Mucosa of rectum (tissue), 2 donors: ENCODE data around the gene CARD16.

Experiments used
- H3K27ac ChIP-seq, 2 donors: one replicate each; pipeline ENCODE4 v1.7.0; 2013; ENCODE audit warnings: inconsistent platforms in 2 of 2, low read depth in 2 of 2, low read length in 2 of 2
- H3K27me3 ChIP-seq, 2 donors: one replicate each; pipeline ENCODE4 v1.7.0; 2013; ENCODE audit warnings: low read length in 2 of 2; ENCODE audit not compliant: control insufficient read depth in 2 of 2, insufficient read depth in 2 of 2
- H3K36me3 ChIP-seq, 2 donors: one replicate each; pipeline ENCODE4 v1.7.0; 2013; ENCODE audit warnings: low read length in 2 of 2; ENCODE audit not compliant: control insufficient read depth in 2 of 2, insufficient read depth in 2 of 2
- H3K4me1 ChIP-seq, 2 donors: one replicate each; pipeline ENCODE4 v1.7.0; 2013; ENCODE audit warnings: low read length in 2 of 2, mild to moderate bottlenecking in 1 of 2; ENCODE audit not compliant: control insufficient read depth in 2 of 2, insufficient read depth in 2 of 2
- H3K4me3 ChIP-seq, 2 donors: one replicate each; pipeline ENCODE4 v1.7.0; 2013; ENCODE audit warnings: low read length in 2 of 2
- H3K9ac ChIP-seq, 2 donors: one replicate each; pipeline ENCODE4 v1.7.0; 2013; ENCODE audit warnings: low read length in 2 of 2, low read depth in 1 of 2, mild to moderate bottlenecking in 1 of 2
- H3K9me3 ChIP-seq, 2 donors: one replicate each; pipeline ENCODE4 v1.7.0; 2013; ENCODE audit warnings: low read length in 2 of 2; ENCODE audit not compliant: control insufficient read depth in 2 of 2
- donor health status: healthy.
- donor health status: Normal muscosa, but diverticular disease.

The CARD16 gene

DNA sequence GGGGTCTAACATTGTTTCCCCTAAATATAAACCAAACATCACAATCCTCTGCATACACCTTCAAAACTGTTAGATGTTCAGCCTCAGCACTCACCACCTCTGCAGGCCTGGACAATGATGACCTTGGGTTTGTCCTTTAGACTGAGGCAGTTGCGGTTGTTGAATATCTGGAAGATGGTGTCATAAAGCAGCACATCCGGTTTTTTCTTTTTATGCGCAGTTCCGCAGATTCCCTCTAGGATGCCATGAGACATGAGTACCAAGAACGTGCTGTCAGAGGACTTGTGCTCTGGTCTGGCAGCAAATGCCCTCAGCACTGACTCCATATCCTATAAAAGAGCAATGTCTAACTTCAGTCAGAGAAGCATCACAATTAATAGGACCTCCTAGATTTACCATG lies 45.0 kb downstream of the CARD16 start:
- Histone ChIP-seq H3K27me3 (no peaks in the 10 kb centered on the region), H3K4me1 (no peaks in the 10 kb centered on the region), H3K9ac (no peak overlapping the region), H3K4me3 (no peak overlapping the region), H3K27ac (no peak overlapping the region), H3K9me3 (no peaks in the 10 kb centered on the region), H3K36me3 (peaks cover 0 to 3% of the 10 kb centered on the region in 2 donors)

- H3K27ac ChIP-seq, result no peak overlapping the region
- H3K9me3 ChIP-seq, result no peaks in the 10 kb centered on the region
- no peak overlapping the region for H3K4me3 ChIP-seq
- H3K36me3 ChIP-seq, result peaks cover 0 to 3% of the 10 kb centered on the region in 2 donors
- no peaks in the 10 kb centered on the region for H3K27me3 ChIP-seq
- H3K9ac ChIP-seq, result no peak overlapping the region
- H3K4me1 ChIP-seq, result no peaks in the 10 kb centered on the region
These were observed 45.4 kb downstream of the CARD16 start for GRCh38 chr11:104999721-105000120.

DNA sequence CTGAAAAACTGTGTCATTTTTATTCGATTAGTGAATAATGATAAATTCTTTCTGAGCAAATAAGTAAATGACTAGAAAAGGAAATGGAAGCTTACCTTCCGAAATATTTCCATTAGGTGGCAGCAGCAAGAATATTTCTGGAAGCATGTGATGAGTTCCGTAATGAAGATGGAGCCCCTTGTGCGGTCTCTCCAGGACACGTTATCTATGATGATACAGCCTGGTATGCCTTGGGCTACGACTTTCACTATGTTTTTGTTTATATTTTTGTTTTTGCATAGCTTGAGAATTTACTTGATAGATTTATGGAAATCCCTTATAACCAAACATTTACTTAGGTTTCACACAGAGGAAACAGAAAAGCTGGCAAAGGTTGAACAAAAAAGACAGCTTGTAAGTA lies 47.8 kb downstream of the CARD16 start:
- H3K27me3 ChIP-seq, result no peaks in the 10 kb centered on the region
- H3K9ac ChIP-seq, result no peak overlapping the region
- H3K36me3 ChIP-seq, result peaks cover 0 to 3% of the 10 kb centered on the region in 2 donors
- no peak overlapping the region for H3K4me3 ChIP-seq
- no peak overlapping the region for H3K27ac ChIP-seq
- no peaks in the 10 kb centered on the region for H3K4me1 ChIP-seq
- H3K9me3 ChIP-seq, result no peaks in the 10 kb centered on the region

DNA sequence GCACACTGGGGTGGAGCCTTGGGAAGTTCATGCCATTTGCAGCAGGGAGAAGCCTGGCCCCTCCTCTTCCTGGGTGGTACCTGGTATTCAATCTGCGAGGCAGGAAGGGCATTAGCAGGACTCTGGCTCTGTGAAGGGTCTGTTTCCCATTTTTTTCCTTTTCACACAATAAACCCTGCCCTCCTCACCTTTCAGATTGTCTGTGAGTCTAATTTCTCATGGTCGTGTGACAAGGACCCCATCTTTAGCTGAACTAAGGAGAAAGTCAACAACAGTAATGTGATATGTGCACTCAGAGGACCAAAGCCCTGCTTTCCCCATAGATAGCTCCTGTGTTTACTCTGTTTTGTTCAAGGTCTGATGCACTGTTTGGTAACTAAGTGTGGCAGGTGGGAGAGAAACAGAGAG lies 50.1 kb downstream of the CARD16 start:
- H3K4me1 ChIP-seq, result no peaks in the 10 kb centered on the region
- H3K27me3 ChIP-seq, result no peaks in the 10 kb centered on the region
- H3K4me3 ChIP-seq, result no peak overlapping the region
- no peak overlapping the region for H3K27ac ChIP-seq
- H3K36me3 ChIP-seq, result peaks cover 0 to 3% of the 10 kb centered on the region in 2 donors
- no peak overlapping the region for H3K9ac ChIP-seq
- H3K9me3 ChIP-seq, result no peaks in the 10 kb centered on the region

- Histone ChIP-seq H3K9me3 (no peaks in the 10 kb centered on the region), H3K4me1 (no peaks in the 10 kb centered on the region), H3K4me3 (no peak overlapping the region), H3K27me3 (no peaks in the 10 kb centered on the region), H3K9ac (no peak overlapping the region), H3K27ac (no peak overlapping the region), H3K36me3 (no peaks in the 10 kb centered on the region)
These were observed 52.4 kb downstream of the CARD16 start for GRCh38 chr11:104992781-104993180.

GRCh38 chr11:104991994-104992393 lies 53.1 kb downstream of the CARD16 start:
- H3K4me3 ChIP-seq, result no peak overlapping the region
- H3K9ac ChIP-seq, result no peak overlapping the region
- no peaks in the 10 kb centered on the region for H3K9me3 ChIP-seq
- no peaks in the 10 kb centered on the region for H3K36me3 ChIP-seq
- no peaks in the 10 kb centered on the region for H3K4me1 ChIP-seq
- no peak overlapping the region for H3K27ac ChIP-seq
- H3K27me3 ChIP-seq, result no peaks in the 10 kb centered on the region
